HepG2 (cell line): ENCODE measurements around the gene INAFM2. TPM values are rescaled to one million over a fixed set of nuclear protein-coding genes. Genes with fewer than 3 reads are reported as not detected.
A peak's percentile ranks its signal among the peaks of the same experiment; 100 is the strongest.

Source experiments
- ATF2 ChIP-seq: sonication (generic); formaldehyde crosslinking; IDR thresholded peaks from 2 replicates; pipeline ENCODE4 v1.4.0; 2020; ENCODE audit warnings: missing genetic modification reagents
- KAT8 ChIP-seq: IDR thresholded peaks from 2 replicates; pipeline ENCODE4 v1.6.1; 2016; ENCODE audit warnings: missing genetic modification reagents, missing compliant biosample characterization
- KLF6 ChIP-seq: IDR thresholded peaks from 2 replicates; pipeline ENCODE4 v1.8.0; 2016; ENCODE audit warnings: missing biosample characterization, missing genetic modification reagents
- MATR3 ChIP-seq: sonication (generic); formaldehyde crosslinking; IDR thresholded peaks from 2 replicates; pipeline ENCODE4 v1.4.0; 2020; ENCODE audit warnings: missing genetic modification reagents
- NFYC ChIP-seq: IDR thresholded peaks from 2 replicates; pipeline ENCODE4 v1.6.1; 2016; ENCODE audit warnings: missing genetic modification reagents, missing compliant biosample characterization
- SOX6 ChIP-seq, 2 experiments: fragments of 450-650 bp in 1 of 2; sonication (generic) in 1 of 2; formaldehyde crosslinking in 1 of 2; IDR thresholded peaks; 2 replicates each; pipeline versions ENCODE4 v1.4.0 to v1.6.1; 2017 to 2020; ENCODE audit warnings: antibody characterized with exemption in 1 of 2, mild to moderate bottlenecking in 1 of 2, missing genetic modification reagents in 1 of 2
- SRSF1 ChIP-seq: fragments of 200-400 bp; formaldehyde crosslinking; optimal IDR thresholded peaks from 2 replicates; pipeline ENCODE3; 2017; ENCODE audit warnings: mild to moderate bottlenecking, low read depth, low read length, moderate library complexity
- TBX2 ChIP-seq: sonication (generic); formaldehyde crosslinking; IDR thresholded peaks from 2 replicates; pipeline ENCODE4 v1.5.0; 2020; ENCODE audit warnings: missing genetic modification reagents, mild to moderate bottlenecking, borderline replicate concordance
- ZBTB34 ChIP-seq: sonication (generic); formaldehyde crosslinking; IDR thresholded peaks from 2 replicates; pipeline ENCODE4 v1.8.0; 2022; ENCODE audit warnings: mild to moderate bottlenecking, missing genetic modification reagents
- ZNF512B ChIP-seq: sonication (generic); formaldehyde crosslinking; IDR thresholded peaks from 2 replicates; pipeline ENCODE4 v1.5.1; 2020; ENCODE audit warnings: missing genetic modification reagents, mild to moderate bottlenecking, borderline replicate concordance
- polyA plus RNA-seq, 8 experiments: library from polyadenylated mRNA; depleted of rRNA in 3 of 8; stranded (reverse) in 7 of 8; unstranded in 1 of 8; fragments of >200 nt; fragmentation: Illumina TruSeq in 4 of 8; extraction: Trizol in 4 of 8; gene quantifications; 2 replicates each; pipeline versions ENCODE4 v1.2.1 to v1.2.3, GENCODE V29; 2011 to 2016; ENCODE audit warnings: low read depth in 4 of 8, missing spikeins in 1 of 8, mixed read lengths in 1 of 8; ENCODE audit not compliant: insufficient read depth in 1 of 8
- total RNA-seq, 5 experiments: library from RNA; depleted of rRNA; stranded (reverse); fragments of >200 nt; fragmentation: Illumina TruSeq; extraction: Trizol; gene quantifications; 2 replicates each; pipeline ENCODE4 v1.2.3, GENCODE V29; 2016; ENCODE audit warnings: low read depth in 1 of 5
- TF ChIP-seq, protein P1 (sequence below): sonication (generic); formaldehyde crosslinking; IDR thresholded peaks from 2 replicates; pipeline ENCODE4 v1.5.1; 2020; ENCODE audit warnings: mild to moderate bottlenecking, missing genetic modification reagents, moderate library complexity
- TF ChIP-seq, protein P2 (sequence below), 2 experiments: sonication (generic) in 1 of 2; formaldehyde crosslinking in 1 of 2; IDR thresholded peaks; 2 replicates each; pipeline versions ENCODE4 v1.4.0 to v1.6.1; 2016 to 2020; ENCODE audit warnings: borderline replicate concordance in 1 of 2, low read depth in 1 of 2, mild to moderate bottlenecking in 1 of 2, missing genetic modification reagents in 1 of 2

The INAFM2 gene
- total and polyA plus RNA-seq, 2 of the 13 experiments (the other 11 are each of a cell fraction or from before 2014, with no cell fraction given) = 5.5 to 6.5 TPM

- TF ChIP-seq ZNF512B (CRISPR knock-in tag) (no peak), SOX6 (IDR thresholded peaks at IDR 0.05) (no peak), SOX6 (CRISPR knock-in tag; IDR thresholded peaks at IDR 0.05) (peak; percentile 27; the same call in 1 of the 2 replicates), SRSF1 (no peak), NFYC (CRISPR knock-in tag) (no peak), ATF2 (CRISPR knock-in tag) (no peak), TBX2 (peak; percentile 62), KAT8 (peak; percentile 52; the same call in 1 of the 2 replicates), MATR3 (no peak), ZBTB34 (CRISPR knock-in tag) (no peak), KLF6 (CRISPR knock-in tag) (peak; percentile 62; the same call in 1 of the 2 replicates)
- TF ChIP-seq, protein P1, sequence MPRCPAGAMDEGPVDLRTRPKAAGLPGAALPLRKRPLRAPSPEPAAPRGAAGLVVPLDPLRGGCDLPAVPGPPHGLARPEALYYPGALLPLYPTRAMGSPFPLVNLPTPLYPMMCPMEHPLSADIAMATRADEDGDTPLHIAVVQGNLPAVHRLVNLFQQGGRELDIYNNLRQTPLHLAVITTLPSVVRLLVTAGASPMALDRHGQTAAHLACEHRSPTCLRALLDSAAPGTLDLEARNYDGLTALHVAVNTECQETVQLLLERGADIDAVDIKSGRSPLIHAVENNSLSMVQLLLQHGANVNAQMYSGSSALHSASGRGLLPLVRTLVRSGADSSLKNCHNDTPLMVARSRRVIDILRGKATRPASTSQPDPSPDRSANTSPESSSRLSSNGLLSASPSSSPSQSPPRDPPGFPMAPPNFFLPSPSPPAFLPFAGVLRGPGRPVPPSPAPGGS (CRISPR knock-in tag) = no peak
- TF ChIP-seq, protein P2, sequence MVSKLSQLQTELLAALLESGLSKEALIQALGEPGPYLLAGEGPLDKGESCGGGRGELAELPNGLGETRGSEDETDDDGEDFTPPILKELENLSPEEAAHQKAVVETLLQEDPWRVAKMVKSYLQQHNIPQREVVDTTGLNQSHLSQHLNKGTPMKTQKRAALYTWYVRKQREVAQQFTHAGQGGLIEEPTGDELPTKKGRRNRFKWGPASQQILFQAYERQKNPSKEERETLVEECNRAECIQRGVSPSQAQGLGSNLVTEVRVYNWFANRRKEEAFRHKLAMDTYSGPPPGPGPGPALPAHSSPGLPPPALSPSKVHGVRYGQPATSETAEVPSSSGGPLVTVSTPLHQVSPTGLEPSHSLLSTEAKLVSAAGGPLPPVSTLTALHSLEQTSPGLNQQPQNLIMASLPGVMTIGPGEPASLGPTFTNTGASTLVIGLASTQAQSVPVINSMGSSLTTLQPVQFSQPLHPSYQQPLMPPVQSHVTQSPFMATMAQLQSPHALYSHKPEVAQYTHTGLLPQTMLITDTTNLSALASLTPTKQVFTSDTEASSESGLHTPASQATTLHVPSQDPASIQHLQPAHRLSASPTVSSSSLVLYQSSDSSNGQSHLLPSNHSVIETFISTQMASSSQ (IDR thresholded peaks at IDR 0.05; ENCODE audit: low read depth) = no peak
- TF ChIP-seq, protein P2 (CRISPR knock-in tag; IDR thresholded peaks at IDR 0.05; ENCODE audit: borderline replicate concordance) = peak; percentile 33; the same call in 1 of the 2 replicates
These were observed at the start of gene INAFM2 (continued) for GRCh38 chr15:40323239-40323952.
